ENCODE data around the gene PLPP4.

- no peak for TF ChIP-seq JUND (IDR thresholded peaks at IDR 0.05)
- TF ChIP-seq CTCF (IDR thresholded peaks at IDR 0.05), result no peak
These were observed 17.9 kb downstream of the PLPP4 start for GRCh38 chr10:120474956-120475355.

All from SK-N-SH (cell line).